GM23338 (cell line): Measurements from ENCODE around the gene TYW1.

Experiments used
- CREB1 ChIP-seq: fragments of 250-450 bp; sonication (Bioruptor Pico); IDR thresholded peaks from 2 replicates; pipeline ENCODE4 v1.5.0; 2020; ENCODE audit warnings: low read depth, mild to moderate bottlenecking, moderate library complexity
- CTCF ChIP-seq, 2 experiments: fragments of 200-600 bp in 1 of 2; sonication (generic) in 1 of 2; conservative IDR thresholded peaks; 2 replicates each; pipeline versions ENCODE4 v1.5.1 to v1.6.1; 2016 to 2017; ENCODE audit warnings: antibody characterized with exemption in 2 of 2, low read depth in 2 of 2, mild to moderate bottlenecking in 2 of 2, moderate library complexity in 1 of 2
- ETS1 ChIP-seq: IDR thresholded peaks from 2 replicates; pipeline ENCODE4 v1.6.1; 2016; ENCODE audit warnings: antibody characterized with exemption
- EZH2 ChIP-seq: fragments of 200-600 bp; sonication (generic); IDR thresholded peaks from one replicate; pipeline ENCODE4 v1.8.0; 2017; ENCODE audit warnings: antibody characterized with exemption, mild to moderate bottlenecking, low read depth; ENCODE audit not compliant: unreplicated experiment
- EZH2phosphoT487 ChIP-seq: fragments of 200-600 bp; sonication (generic); IDR thresholded peaks from one replicate; pipeline ENCODE4 v1.8.1; 2018; ENCODE audit warnings: antibody characterized with exemption; ENCODE audit not compliant: unreplicated experiment
- JUNB ChIP-seq: IDR thresholded peaks from one replicate; pipeline ENCODE4 v1.6.1; 2016; ENCODE audit warnings: antibody characterized with exemption; ENCODE audit not compliant: unreplicated experiment
- NANOG ChIP-seq: IDR thresholded peaks from 2 replicates; pipeline ENCODE4 v1.6.1; 2016; ENCODE audit warnings: antibody characterized with exemption, borderline replicate concordance
- POLR2AphosphoS5 ChIP-seq: IDR thresholded peaks from 2 replicates; pipeline ENCODE4 v1.6.1; 2016; ENCODE audit warnings: antibody characterized with exemption, low read depth
- REST ChIP-seq: IDR thresholded peaks from one replicate; pipeline ENCODE4 v1.6.1; 2018; ENCODE audit warnings: antibody characterized with exemption; ENCODE audit not compliant: unreplicated experiment
- STAT1 ChIP-seq: IDR thresholded peaks from one replicate; pipeline ENCODE4 v1.6.1; 2016; ENCODE audit warnings: antibody characterized with exemption; ENCODE audit not compliant: unreplicated experiment
- ZNF331 ChIP-seq: fragments of 250-450 bp; sonication (Bioruptor Pico); IDR thresholded peaks from 2 replicates; pipeline ENCODE4 v1.5.0; 2020; ENCODE audit warnings: low read depth, mild to moderate bottlenecking, moderate library complexity

- TF ChIP-seq CTCF (conservative IDR thresholded peaks at IDR 0.05; ENCODE audit: low read depth in 2 of 2) = no peak
- TF ChIP-seq EZH2 = no peak
- TF ChIP-seq REST = no peak
- TF ChIP-seq POLR2AphosphoS5 = no peak
- no peak for TF ChIP-seq STAT1
- no peak for TF ChIP-seq EZH2phosphoT487
- no peak for TF ChIP-seq ZNF331 (CRISPR knock-in tag)
- no peak for TF ChIP-seq JUNB
- TF ChIP-seq NANOG = no peak
- TF ChIP-seq ETS1 = no peak
- no peak for TF ChIP-seq CREB1 (CRISPR knock-in tag)
Observed at GRCh38 chr7:66952343-66953043, 44.1 kb upstream of the TYW1 start.
